Measurements from ENCODE around the gene TGFBRAP1.
A peak's percentile ranks its signal among the peaks of the same experiment; 100 is the strongest.

The TGFBRAP1 gene

GRCh38 chr2:105315314-105315713 is 14.2 kb downstream of the TGFBRAP1 start:
- DNase-seq = no peak

GRCh38 chr2:105313877-105314276 is 15.7 kb downstream of the TGFBRAP1 start:
- no peak for DNase-seq

GRCh38 chr2:105309147-105309545 is 20.4 kb downstream of the TGFBRAP1 start:
- no peak for DNase-seq

- DNase-seq = no peak
Measured at GRCh38 chr2:105308382-105309146, 21.0 kb downstream of the TGFBRAP1 start.

- no peak for DNase-seq
Measured at GRCh38 chr2:105307962-105308361, 21.6 kb downstream of the TGFBRAP1 start.

- no peak for DNase-seq
Measured at GRCh38 chr2:105307550-105307949, 22.0 kb downstream of the TGFBRAP1 start.

- no peak for DNase-seq
Measured at GRCh38 chr2:105307146-105307545, 22.4 kb downstream of the TGFBRAP1 start.

- DNase-seq = no peak
Measured at GRCh38 chr2:105301646-105302045, 27.9 kb downstream of the TGFBRAP1 start.

- DNase-seq = no peak
Measured at GRCh38 chr2:105299290-105299689, 30.2 kb downstream of the TGFBRAP1 start.

- DNase-seq = no peak
Measured at GRCh38 chr2:105298017-105298416, 31.5 kb downstream of the TGFBRAP1 start.

- no peak for DNase-seq
Measured at GRCh38 chr2:105297216-105297615, 32.3 kb downstream of the TGFBRAP1 start.

GRCh38 chr2:105296017-105296611 is 33.4 kb downstream of the TGFBRAP1 start:
- no peak for DNase-seq

- peak; percentile 74 for DNase-seq
Measured at GRCh38 chr2:105294844-105295481, 34.6 kb downstream of the TGFBRAP1 start.

- DNase-seq = peak; percentile 5
Measured at GRCh38 chr2:105294046-105294445, 35.5 kb downstream of the TGFBRAP1 start.

GRCh38 chr2:105291981-105292380 is 37.6 kb downstream of the TGFBRAP1 start:
- peak; percentile 45 for DNase-seq

- no peak for DNase-seq
Measured at GRCh38 chr2:105290981-105291660, 38.4 kb downstream of the TGFBRAP1 start.

- no peak for DNase-seq
Measured at GRCh38 chr2:105288133-105288532, 41.4 kb downstream of the TGFBRAP1 start.

GRCh38 chr2:105287692-105288091 is 41.8 kb downstream of the TGFBRAP1 start:
- peak; percentile 36 for DNase-seq

- DNase-seq = no peak
Measured at GRCh38 chr2:105283532-105283931, 46.0 kb downstream of the TGFBRAP1 start.

- no peak for DNase-seq
Measured at GRCh38 chr2:105280281-105280680, 49.3 kb downstream of the TGFBRAP1 start.

- DNase-seq = no peak
Measured at GRCh38 chr2:105279126-105279525, 50.4 kb downstream of the TGFBRAP1 start.

- no peak for DNase-seq
Measured at GRCh38 chr2:105278654-105279053, 50.9 kb downstream of the TGFBRAP1 start.

GRCh38 chr2:105274046-105274445 is 55.5 kb downstream of the TGFBRAP1 start:
- DNase-seq = no peak

Measured in fibroblast of skin of scalp (primary cell).